HEK293 (cell line): ENCODE measurements around the gene INTS6.

Source experiments
- CTCF ChIA-PET: fragments of 350-600 bp; formaldehyde crosslinking; extraction: SDS; loops from one replicate; lab custom pipeline; 2021; ENCODE audit warnings: antibody characterized with exemption; lab: Yijun Ruan, JAX
- POLR2A ChIA-PET: fragments of 300-600 bp; formaldehyde crosslinking; extraction: SDS; loops from one replicate; lab custom pipeline; 2020; ENCODE audit warnings: antibody characterized with exemption, inconsistent platforms; lab: Yijun Ruan, JAX
- H3K27ac ChIP-seq: fragments of 200-500 bp; sonication (Bioruptor generic); 2 replicates; pipeline ENCODE4 v1.5.1; 2014; ENCODE audit warnings: low read depth, low read length, control low read depth, inconsistent platforms; ENCODE audit errors: extremely low read depth
- H3K36me3 ChIP-seq, 2 experiments: fragments of 200-500 bp in 1 of 2; sonication (Bioruptor generic) in 1 of 2; 1 replicate in 1 of 2; 2 replicates in 1 of 2; pipeline ENCODE4 v1.5.1; 2014 to 2017; ENCODE audit warnings: inconsistent platforms in 2 of 2, low read length in 2 of 2; ENCODE audit not compliant: control insufficient read depth in 2 of 2, insufficient read depth in 1 of 2
- H3K4me1 ChIP-seq: fragments of 200-500 bp; sonication (Bioruptor generic); 2 replicates; pipeline ENCODE4 v1.5.1; 2014; ENCODE audit warnings: mild to moderate bottlenecking, low read length, inconsistent platforms; ENCODE audit not compliant: control insufficient read depth, insufficient read depth
- H3K4me3 ChIP-seq: 2 replicates; pipeline ENCODE4 v1.5.1; 2011; ENCODE audit warnings: low read depth, mild to moderate bottlenecking, control low read depth, low read length, moderate library complexity
- H3K9me3 ChIP-seq: fragments of 200-500 bp; sonication (Bioruptor generic); 2 replicates; pipeline ENCODE4 v1.5.1; 2014; ENCODE audit warnings: low read depth, low read length, inconsistent platforms; ENCODE audit not compliant: control insufficient read depth, insufficient read depth
- KLF9 ChIP-seq: fragments of 450-650 bp; formaldehyde crosslinking; IDR thresholded peaks from 2 replicates; pipeline ENCODE4 v1.5.1; 2016; ENCODE audit warnings: missing biosample characterization, missing genetic modification characterization, low read depth
- PRDM1 ChIP-seq: fragments of 450-650 bp; formaldehyde crosslinking; IDR thresholded peaks from 2 replicates; pipeline ENCODE4; 2016; ENCODE audit warnings: missing biosample characterization, missing genetic modification characterization
- TCF7L2 ChIP-seq: IDR thresholded peaks from 2 replicates; pipeline ENCODE4 v1.6.1; 2011; ENCODE audit warnings: low read depth, mild to moderate bottlenecking, inconsistent platforms, low read length, moderate library complexity, borderline replicate concordance
- ZBTB17 ChIP-seq: fragments of 450-650 bp; formaldehyde crosslinking; IDR thresholded peaks from 2 replicates; pipeline ENCODE4 v1.5.1; 2016; ENCODE audit warnings: missing biosample characterization, missing genetic modification characterization
- ZNF16 ChIP-seq: fragments of 450-650 bp; formaldehyde crosslinking; IDR thresholded peaks from 2 replicates; pipeline ENCODE4 v1.5.1; 2016; ENCODE audit warnings: low read depth, missing biosample characterization, missing genetic modification characterization
- ZNF169 ChIP-seq: fragments of 450-650 bp; formaldehyde crosslinking; IDR thresholded peaks from 2 replicates; pipeline ENCODE4 v1.5.1; 2016; ENCODE audit warnings: missing biosample characterization, missing genetic modification characterization
- ZNF2 ChIP-seq: fragments of 450-650 bp; formaldehyde crosslinking; IDR thresholded peaks from 2 replicates; pipeline ENCODE4 v1.5.1; 2016; ENCODE audit warnings: missing biosample characterization, missing genetic modification characterization
- ZNF350 ChIP-seq: fragments of 450-650 bp; formaldehyde crosslinking; IDR thresholded peaks from 2 replicates; pipeline ENCODE4 v1.5.0; 2017; ENCODE audit warnings: missing biosample characterization, mild to moderate bottlenecking, missing genetic modification characterization
- ZNF391 ChIP-seq: fragments of 450-650 bp; formaldehyde crosslinking; IDR thresholded peaks from 2 replicates; pipeline ENCODE4 v1.5.1; 2016; ENCODE audit warnings: low read depth, missing biosample characterization, missing genetic modification characterization, borderline replicate concordance
- ZNF48 ChIP-seq: fragments of 450-650 bp; formaldehyde crosslinking; IDR thresholded peaks from 2 replicates; pipeline ENCODE4 v1.5.1; 2016; ENCODE audit warnings: missing biosample characterization, missing genetic modification characterization
- ZNF521 ChIP-seq: fragments of 450-650 bp; formaldehyde crosslinking; IDR thresholded peaks from 2 replicates; pipeline ENCODE4 v1.5.1; 2017; ENCODE audit warnings: missing biosample characterization, mild to moderate bottlenecking, missing genetic modification characterization
- ZNF623 ChIP-seq: fragments of 450-650 bp; formaldehyde crosslinking; IDR thresholded peaks from 2 replicates; pipeline ENCODE4 v1.5.1; 2016; ENCODE audit warnings: missing biosample characterization, missing genetic modification characterization
- ZNF624 ChIP-seq: fragments of 450-650 bp; formaldehyde crosslinking; IDR thresholded peaks from 2 replicates; pipeline ENCODE4 v1.5.1; 2017; ENCODE audit warnings: missing biosample characterization, missing genetic modification characterization
- ZNF837 ChIP-seq: fragments of 450-650 bp; formaldehyde crosslinking; IDR thresholded peaks from 2 replicates; pipeline ENCODE4 v1.5.1; 2016; ENCODE audit warnings: missing biosample characterization, missing genetic modification characterization
- TF ChIP-seq, protein P1 (sequence below): fragments of 450-650 bp; formaldehyde crosslinking; conservative IDR thresholded peaks from 2 replicates; pipeline ENCODE4 v1.5.1; 2016; ENCODE audit warnings: low read depth, missing biosample characterization, missing genetic modification characterization
- TF ChIP-seq, protein P2 (sequence below): fragments of 450-650 bp; formaldehyde crosslinking; IDR thresholded peaks from 2 replicates; pipeline ENCODE4 v1.5.1; 2016; ENCODE audit warnings: missing biosample characterization, missing genetic modification characterization
- TF ChIP-seq, protein P3 (sequence below): fragments of 450-650 bp; formaldehyde crosslinking; IDR thresholded peaks from 2 replicates; pipeline ENCODE4 v1.5.1; 2017; ENCODE audit warnings: missing biosample characterization, missing genetic modification characterization
- TF ChIP-seq, protein P4 (sequence below): fragments of 450-650 bp; formaldehyde crosslinking; IDR thresholded peaks from 2 replicates; pipeline ENCODE4 v1.5.1; 2017; ENCODE audit warnings: missing biosample characterization, missing genetic modification characterization

INTS6 gene

DNA sequence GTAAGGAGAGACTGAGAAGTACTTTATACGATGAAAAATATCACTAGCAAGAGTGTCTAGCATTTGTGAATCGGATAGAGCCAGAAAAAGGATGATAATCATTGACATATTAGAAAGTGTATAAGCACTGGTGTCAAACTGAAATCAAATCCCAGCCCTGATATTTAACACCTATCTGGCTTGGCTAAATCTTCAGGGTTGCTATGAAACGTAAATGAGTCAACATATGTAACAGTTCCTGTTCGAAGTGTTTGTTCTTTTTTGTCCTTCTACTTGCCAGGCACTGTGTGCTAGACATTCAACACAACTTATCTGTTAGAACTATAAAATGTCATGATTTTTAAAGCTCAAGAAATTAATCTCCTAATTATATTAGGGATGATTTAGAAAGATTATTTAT, 72.6 kb downstream of the INTS6 start (continued):
- TF ChIP-seq, protein P1, sequence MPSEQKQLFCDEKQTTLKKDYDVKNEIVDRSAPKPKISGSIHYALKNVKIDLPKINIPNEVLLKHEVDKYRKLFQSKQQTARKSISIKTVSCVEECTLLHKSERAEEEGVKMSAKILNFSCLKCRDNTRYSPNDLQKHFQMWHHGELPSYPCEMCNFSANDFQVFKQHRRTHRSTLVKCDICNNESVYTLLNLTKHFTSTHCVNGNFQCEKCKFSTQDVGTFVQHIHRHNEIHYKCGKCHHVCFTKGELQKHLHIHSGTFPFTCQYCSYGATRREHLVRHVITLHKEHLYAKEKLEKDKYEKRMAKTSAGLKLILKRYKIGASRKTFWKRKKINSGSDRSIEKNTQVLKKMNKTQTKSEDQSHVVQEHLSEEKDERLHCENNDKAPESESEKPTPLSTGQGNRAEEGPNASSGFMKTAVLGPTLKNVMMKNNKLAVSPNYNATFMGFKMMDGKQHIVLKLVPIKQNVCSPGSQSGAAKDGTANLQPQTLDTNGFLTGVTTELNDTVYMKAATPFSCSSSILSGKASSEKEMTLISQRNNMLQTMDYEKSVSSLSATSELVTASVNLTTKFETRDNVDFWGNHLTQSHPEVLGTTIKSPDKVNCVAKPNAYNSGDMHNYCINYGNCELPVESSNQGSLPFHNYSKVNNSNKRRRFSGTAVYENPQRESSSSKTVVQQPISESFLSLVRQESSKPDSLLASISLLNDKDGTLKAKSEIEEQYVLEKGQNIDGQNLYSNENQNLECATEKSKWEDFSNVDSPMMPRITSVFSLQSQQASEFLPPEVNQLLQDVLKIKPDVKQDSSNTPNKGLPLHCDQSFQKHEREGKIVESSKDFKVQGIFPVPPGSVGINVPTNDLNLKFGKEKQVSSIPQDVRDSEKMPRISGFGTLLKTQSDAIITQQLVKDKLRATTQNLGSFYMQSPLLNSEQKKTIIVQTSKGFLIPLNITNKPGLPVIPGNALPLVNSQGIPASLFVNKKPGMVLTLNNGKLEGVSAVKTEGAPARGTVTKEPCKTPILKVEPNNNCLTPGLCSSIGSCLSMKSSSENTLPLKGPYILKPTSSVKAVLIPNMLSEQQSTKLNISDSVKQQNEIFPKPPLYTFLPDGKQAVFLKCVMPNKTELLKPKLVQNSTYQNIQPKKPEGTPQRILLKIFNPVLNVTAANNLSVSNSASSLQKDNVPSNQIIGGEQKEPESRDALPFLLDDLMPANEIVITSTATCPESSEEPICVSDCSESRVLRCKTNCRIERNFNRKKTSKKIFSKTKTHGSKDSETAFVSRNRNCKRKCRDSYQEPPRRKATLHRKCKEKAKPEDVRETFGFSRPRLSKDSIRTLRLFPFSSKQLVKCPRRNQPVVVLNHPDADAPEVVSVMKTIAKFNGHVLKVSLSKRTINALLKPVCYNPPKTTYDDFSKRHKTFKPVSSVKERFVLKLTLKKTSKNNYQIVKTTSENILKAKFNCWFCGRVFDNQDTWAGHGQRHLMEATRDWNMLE, result no peak
- TF ChIP-seq ZNF16 (tag by site-specific recombination) (no peak), ZBTB17 (no peak)
- TF ChIP-seq, all 188 proteins: peak for 0

DNA sequence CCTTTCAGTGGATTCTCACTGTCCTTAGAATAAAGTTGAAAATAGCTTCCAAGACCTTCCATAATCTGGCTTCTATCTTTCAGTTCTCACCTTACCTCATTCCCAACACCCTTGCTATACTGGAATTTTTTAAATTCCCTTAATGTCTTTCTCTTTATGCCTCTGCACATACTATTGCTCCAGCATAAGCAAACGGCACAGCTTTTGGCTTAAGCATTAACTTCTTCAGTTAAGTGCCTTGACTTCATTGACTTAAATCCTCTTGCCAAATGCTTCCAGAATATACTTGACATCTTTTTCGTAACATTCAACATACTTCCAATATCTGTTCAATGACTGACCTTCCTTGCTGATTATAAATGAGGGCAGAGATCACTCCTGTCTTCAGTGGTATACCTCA, 79.4 kb downstream of the INTS6 start:
- POLR2A ChIA-PET, result no interaction called here
- CTCF ChIA-PET, result no interaction called here
- Histone ChIP-seq H3K36me3 (peaks cover 26 to 80% of the 10 kb centered on the region in 2 experiments), H3K9me3 (no peaks in the 10 kb centered on the region), H3K4me1 (no peaks in the 10 kb centered on the region), H3K4me3 (no peak overlapping the region), H3K27ac (no peak overlapping the region)
- TF ChIP-seq ZNF837, result no peak
- TF ChIP-seq ZNF169 (tag by site-specific recombination), result no peak
- TF ChIP-seq KLF9, result no peak
- TF ChIP-seq, protein P2, sequence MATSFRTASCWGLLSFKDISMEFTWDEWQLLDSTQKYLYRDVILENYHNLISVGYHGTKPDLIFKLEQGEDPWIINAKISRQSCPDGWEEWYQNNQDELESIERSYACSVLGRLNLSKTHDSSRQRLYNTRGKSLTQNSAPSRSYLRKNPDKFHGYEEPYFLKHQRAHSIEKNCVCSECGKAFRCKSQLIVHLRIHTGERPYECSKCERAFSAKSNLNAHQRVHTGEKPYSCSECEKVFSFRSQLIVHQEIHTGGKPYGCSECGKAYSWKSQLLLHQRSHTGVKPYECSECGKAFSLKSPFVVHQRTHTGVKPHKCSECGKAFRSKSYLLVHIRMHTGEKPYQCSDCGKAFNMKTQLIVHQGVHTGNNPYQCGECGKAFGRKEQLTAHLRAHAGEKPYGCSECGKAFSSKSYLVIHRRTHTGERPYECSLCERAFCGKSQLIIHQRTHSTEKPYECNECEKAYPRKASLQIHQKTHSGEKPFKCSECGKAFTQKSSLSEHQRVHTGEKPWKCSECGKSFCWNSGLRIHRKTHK (tag by site-specific recombination), result no peak
- TF ChIP-seq ZNF2 (tag by site-specific recombination), result no peak
- no peak for TF ChIP-seq TCF7L2
- TF ChIP-seq ZNF48 (tag by site-specific recombination), result no peak
- TF ChIP-seq ZNF623 (tag by site-specific recombination), result no peak
- no peak for TF ChIP-seq ZNF521 (tag by site-specific recombination)
- TF ChIP-seq, protein P3, sequence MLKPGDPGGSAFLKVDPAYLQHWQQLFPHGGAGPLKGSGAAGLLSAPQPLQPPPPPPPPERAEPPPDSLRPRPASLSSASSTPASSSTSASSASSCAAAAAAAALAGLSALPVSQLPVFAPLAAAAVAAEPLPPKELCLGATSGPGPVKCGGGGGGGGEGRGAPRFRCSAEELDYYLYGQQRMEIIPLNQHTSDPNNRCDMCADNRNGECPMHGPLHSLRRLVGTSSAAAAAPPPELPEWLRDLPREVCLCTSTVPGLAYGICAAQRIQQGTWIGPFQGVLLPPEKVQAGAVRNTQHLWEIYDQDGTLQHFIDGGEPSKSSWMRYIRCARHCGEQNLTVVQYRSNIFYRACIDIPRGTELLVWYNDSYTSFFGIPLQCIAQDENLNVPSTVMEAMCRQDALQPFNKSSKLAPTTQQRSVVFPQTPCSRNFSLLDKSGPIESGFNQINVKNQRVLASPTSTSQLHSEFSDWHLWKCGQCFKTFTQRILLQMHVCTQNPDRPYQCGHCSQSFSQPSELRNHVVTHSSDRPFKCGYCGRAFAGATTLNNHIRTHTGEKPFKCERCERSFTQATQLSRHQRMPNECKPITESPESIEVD (tag by site-specific recombination), result no peak
- TF ChIP-seq ZNF391, result no peak
- TF ChIP-seq, protein P4, sequence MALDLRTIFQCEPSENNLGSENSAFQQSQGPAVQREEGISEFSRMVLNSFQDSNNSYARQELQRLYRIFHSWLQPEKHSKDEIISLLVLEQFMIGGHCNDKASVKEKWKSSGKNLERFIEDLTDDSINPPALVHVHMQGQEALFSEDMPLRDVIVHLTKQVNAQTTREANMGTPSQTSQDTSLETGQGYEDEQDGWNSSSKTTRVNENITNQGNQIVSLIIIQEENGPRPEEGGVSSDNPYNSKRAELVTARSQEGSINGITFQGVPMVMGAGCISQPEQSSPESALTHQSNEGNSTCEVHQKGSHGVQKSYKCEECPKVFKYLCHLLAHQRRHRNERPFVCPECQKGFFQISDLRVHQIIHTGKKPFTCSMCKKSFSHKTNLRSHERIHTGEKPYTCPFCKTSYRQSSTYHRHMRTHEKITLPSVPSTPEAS (tag by site-specific recombination), result no peak
- no peak for TF ChIP-seq ZNF624 (tag by site-specific recombination)
- TF ChIP-seq PRDM1, result no peak
- TF ChIP-seq ZNF350 (tag by site-specific recombination), result no peak
